Upper lobe of left lung (tissue), 6 donors: Measurements from ENCODE around the gene HNRNPM. TPM values are rescaled to one million over a fixed set of nuclear protein-coding genes. Genes with fewer than 3 reads are reported as not detected.
A peak's percentile ranks its signal among the peaks of the same experiment; 100 is the strongest.

ENCODE experiments used
- ATAC-seq, 2 donors: fragments of 200-7000 bp; cut with Tn5 transposase; one replicate each; pipeline ENCODE4 v1.9.1; 2022; ENCODE audit warnings: mild to moderate bottlenecking in 2 of 2, moderate library complexity in 2 of 2; ENCODE audit not compliant: low FRiP score in 2 of 2
- DNase-seq, 2 donors: peaks; one replicate each; pipeline ENCODE4 v3.0.0-alpha.2; 2019 to 2020
- H3K27ac ChIP-seq, 4 donors: fragments of 200-600 bp; sonication (generic); one replicate each; pipeline ENCODE4 v1.5.1; 2016 to 2019
- H3K27me3 ChIP-seq, 4 donors: fragments of 200-600 bp; sonication (generic); one replicate each; pipeline ENCODE4 v1.5.1; 2017 to 2019
- H3K36me3 ChIP-seq, 4 donors: fragments of 200-600 bp; sonication (generic); one replicate each; pipeline ENCODE4 v1.5.1; 2016 to 2019
- H3K4me1 ChIP-seq, 4 donors: fragments of 200-600 bp; sonication (generic); one replicate each; pipeline ENCODE4 v1.5.1; 2018 to 2019
- H3K4me3 ChIP-seq, 4 donors: fragments of 200-600 bp; sonication (generic); one replicate each; pipeline ENCODE4 v1.5.1; 2017 to 2019; ENCODE audit warnings: mild to moderate bottlenecking in 2 of 4, moderate library complexity in 1 of 4
- H3K9me3 ChIP-seq, 4 donors: fragments of 200-600 bp; sonication (generic); one replicate each; pipeline ENCODE4 v1.5.1; 2018 to 2019
- CTCF ChIP-seq, 6 experiments: fragments of 450-650 bp in 4 of 6; fragments of 200-600 bp in 2 of 6; sonication (generic) in 2 of 6; IDR thresholded peaks; one replicate each; pipeline ENCODE4 v1.5.1; 2016 to 2019; ENCODE audit warnings: antibody characterized with exemption in 6 of 6
- EP300 ChIP-seq, 4 donors: sonication (generic); formaldehyde crosslinking; IDR thresholded peaks; one replicate each; pipeline ENCODE4 v1.5.1; 2017; ENCODE audit warnings: antibody characterized with exemption in 4 of 4, control low read depth in 2 of 4
- POLR2A ChIP-seq, 4 donors: fragments of 450-650 bp; IDR thresholded peaks; one replicate each; pipeline ENCODE4 v1.5.1; 2016 to 2017; ENCODE audit warnings: antibody characterized with exemption in 4 of 4, mild to moderate bottlenecking in 2 of 4
- POLR2AphosphoS5 ChIP-seq, 2 donors: sonication (generic); formaldehyde crosslinking; IDR thresholded peaks; one replicate each; pipeline ENCODE4 v1.5.1; 2017; ENCODE audit warnings: antibody characterized with exemption in 2 of 2
- WGBS, 2 donors: methylation state at CpG; one replicate each; pipeline ENCODE4 v1.1.5; 2017 to 2018; 5-methylcytosine and 5-hydroxymethylcytosine counted together
- total RNA-seq, 6 donors: library from RNA; depleted of rRNA in 4 of 6; stranded (reverse); fragments of >200 nt in 4 of 6; gene quantifications; one replicate each; pipeline versions ENCODE4 v1.1.0 to v1.2.1, GENCODE V29; 2016 to 2021
- donor health status: DM: no; HTN: no; CAD: no; lungs with moderate emphysema.
- donor health status: DM: no; HTN: yes; CAD: no; lungs with severe emphysema.

The HNRNPM gene
- total RNA-seq, 6 donors from 2014 or later, result 95.2 to 188 (median 149) TPM

- peaks cover 0 to 7% (median under 1%) of the 10 kb centered on the region in 4 donors for H3K36me3 ChIP-seq
- H3K9me3 ChIP-seq, result no peaks in the 10 kb centered on the region
- DNase-seq, result peak; percentile 81 to 96
- peaks cover 11 to 25% (median 18%) of the 10 kb centered on the region in 4 donors for H3K4me1 ChIP-seq
- TF ChIP-seq POLR2A (IDR thresholded peaks at IDR 0.05) (no peak), EP300 (IDR thresholded peaks at IDR 0.05) (no peak), CTCF (IDR thresholded peaks at IDR 0.05) (peak; percentile 77 to 95 (median 89))
- H3K27me3 ChIP-seq, result no peaks in the 10 kb centered on the region
- H3K27ac ChIP-seq, result peak overlapping the region in 2 of 4 donors; percentile 50 to 52
- peak overlapping the region; percentile 49 to 67 (median 57) for H3K4me3 ChIP-seq
- WGBS, 2 donors, result 0 to 1% methylated on average over 32 to 33 of the region's 56 CpGs
- ATAC-seq, result peak; percentile 84 to 87
These were observed 61.1 kb downstream of the HNRNPM start for GRCh38 chr19:8505680-8506401.

GRCh38 chr19:8506402-8506957 is 61.7 kb downstream of the HNRNPM start:
- H3K36me3 ChIP-seq, result peaks cover 0 to 14% (median 3%) of the 10 kb centered on the region in 4 donors
- H3K9me3 ChIP-seq, result no peaks in the 10 kb centered on the region
- H3K4me1 ChIP-seq, result peaks cover 11 to 25% (median 19%) of the 10 kb centered on the region in 4 donors
- peak overlapping the region; percentile 49 to 67 (median 57) for H3K4me3 ChIP-seq
- 28 to 39% methylated on average over 5 to 18 of the region's 18 CpGs for WGBS, 2 donors
- peak overlapping the region in 2 of 4 donors; percentile 50 to 52 for H3K27ac ChIP-seq
- DNase-seq, result no peak
- no peaks in the 10 kb centered on the region for H3K27me3 ChIP-seq
- peak in 1 of 2 donors; percentile 2 for ATAC-seq
- no peak for TF ChIP-seq EP300 (IDR thresholded peaks at IDR 0.05)
- peak in 2 of 6 experiments; percentile 3 to 16 for TF ChIP-seq CTCF (IDR thresholded peaks at IDR 0.05)

- Histone ChIP-seq H3K27ac (no peak overlapping the region), H3K27me3 (no peaks in the 10 kb centered on the region), H3K36me3 (peaks cover 0 to 15% (median 3%) of the 10 kb centered on the region in 4 donors), H3K4me1 (peaks cover 28 to 47% (median 39%) of the 10 kb centered on the region in 4 donors), H3K9me3 (no peaks in the 10 kb centered on the region), H3K4me3 (no peak overlapping the region)
- ATAC-seq (no peak), DNase-seq (peak in 1 of 2 donors; percentile 83)
- no peak for TF ChIP-seq POLR2AphosphoS5 (IDR thresholded peaks at IDR 0.05)
- 89 to 90% methylated on average over 25 to 39 of the region's 52 CpGs for WGBS, 2 donors
These were observed 65.9 kb downstream of the HNRNPM start for GRCh38 chr19:8510589-8511115.

- no peak for ATAC-seq
- TF ChIP-seq POLR2AphosphoS5 (IDR thresholded peaks at IDR 0.05) (no peak), POLR2A (IDR thresholded peaks at IDR 0.05) (peak in 1 of 4 donors; percentile 6)
- H3K27ac ChIP-seq, result peak overlapping the region in 2 of 4 donors; percentile 9 to 94
- H3K4me1 ChIP-seq, result peaks cover 20 to 43% (median 31%) of the 10 kb centered on the region in 4 donors
- H3K9me3 ChIP-seq, result no peaks in the 10 kb centered on the region
- no peaks in the 10 kb centered on the region for H3K27me3 ChIP-seq
- DNase-seq, result peak in 1 of 2 donors; percentile 89
- peak overlapping the region in 1 of 4 donors; percentile 29 for H3K4me3 ChIP-seq
- peaks cover 0 to 15% (median 3%) of the 10 kb centered on the region in 4 donors for H3K36me3 ChIP-seq
- WGBS, 2 donors, result 56 to 87% methylated on average over 20 to 30 of the region's 45 CpGs
These were observed 66.9 kb downstream of the HNRNPM start for GRCh38 chr19:8511573-8512101.

- H3K4me3 ChIP-seq, result peak overlapping the region in 2 of 4 donors; percentile 29 to 77
- H3K27ac ChIP-seq, result peak overlapping the region; percentile 94 to 100 (median 99)
- WGBS, 2 donors, result 74 to 84% methylated on average over 17 to 22 of the region's 22 CpGs
- H3K27me3 ChIP-seq, result no peaks in the 10 kb centered on the region
- TF ChIP-seq CTCF (IDR thresholded peaks at IDR 0.05), result no peak
- peak in 1 of 4 donors; percentile 1 for TF ChIP-seq POLR2A (IDR thresholded peaks at IDR 0.05)
- no peak for TF ChIP-seq POLR2AphosphoS5 (IDR thresholded peaks at IDR 0.05)
- no peak for ATAC-seq
- DNase-seq, result peak in 1 of 2 donors; percentile 72
- peaks cover 23 to 48% (median 36%) of the 10 kb centered on the region in 4 donors for H3K4me1 ChIP-seq
- H3K36me3 ChIP-seq, result peaks cover 0 to 15% (median 3%) of the 10 kb centered on the region in 4 donors
- H3K9me3 ChIP-seq, result no peaks in the 10 kb centered on the region
These were observed 67.6 kb downstream of the HNRNPM start for GRCh38 chr19:8512115-8512967.
